Right atrium auricular region (tissue), 2 donors: ENCODE results near the gene SLC29A1. TPM values are rescaled to one million over a fixed set of nuclear protein-coding genes. Genes with fewer than 3 reads are reported as not detected.

Source experiments
- DNase-seq: peaks from one replicate; pipeline ENCODE4 v3.0.0-alpha.2; 2019; ENCODE audit warnings: low spot score
- H3K27ac ChIP-seq, 2 donors: fragments of 200-600 bp; sonication (generic); 1 replicate in 1 of 2; 2 replicates in 1 of 2; pipeline ENCODE4 v1.5.1; 2016 to 2019
- H3K27me3 ChIP-seq, 2 donors: fragments of 200-600 bp; sonication (generic); one replicate each; pipeline versions ENCODE4 v1.5.1 to v1.6.0; 2017 to 2019
- H3K36me3 ChIP-seq: fragments of 200-600 bp; sonication (generic); one replicate; pipeline ENCODE4 v1.5.1; 2016
- H3K4me1 ChIP-seq, 2 donors: fragments of 200-600 bp; sonication (generic); one replicate each; pipeline versions ENCODE4 v1.5.1 to v1.6.0; 2017 to 2019
- H3K4me3 ChIP-seq, 2 donors: fragments of 200-600 bp; sonication (generic); 1 replicate in 1 of 2; 2 replicates in 1 of 2; pipeline ENCODE4 v1.5.1; 2017 to 2019; ENCODE audit warnings: mild to moderate bottlenecking in 1 of 2, moderate library complexity in 1 of 2
- H3K9me3 ChIP-seq, 2 donors: fragments of 200-600 bp; sonication (generic); one replicate each; pipeline ENCODE4 v1.5.1; 2019
- total RNA-seq, 2 donors: library from RNA; depleted of rRNA; stranded (reverse); fragments of >200 nt; gene quantifications; one replicate each; pipeline ENCODE4 v1.1.0, GENCODE V29; 2016
- TF ChIP-seq, protein P1 (sequence below), 2 donors: fragments of 200-600 bp; sonication (generic); IDR thresholded peaks; one replicate each; pipeline ENCODE4 v1.5.1; 2019; ENCODE audit warnings: antibody characterized with exemption in 2 of 2

The SLC29A1 gene
- total RNA-seq, 2 donors from 2014 or later, result 105 to 256 TPM

DNA sequence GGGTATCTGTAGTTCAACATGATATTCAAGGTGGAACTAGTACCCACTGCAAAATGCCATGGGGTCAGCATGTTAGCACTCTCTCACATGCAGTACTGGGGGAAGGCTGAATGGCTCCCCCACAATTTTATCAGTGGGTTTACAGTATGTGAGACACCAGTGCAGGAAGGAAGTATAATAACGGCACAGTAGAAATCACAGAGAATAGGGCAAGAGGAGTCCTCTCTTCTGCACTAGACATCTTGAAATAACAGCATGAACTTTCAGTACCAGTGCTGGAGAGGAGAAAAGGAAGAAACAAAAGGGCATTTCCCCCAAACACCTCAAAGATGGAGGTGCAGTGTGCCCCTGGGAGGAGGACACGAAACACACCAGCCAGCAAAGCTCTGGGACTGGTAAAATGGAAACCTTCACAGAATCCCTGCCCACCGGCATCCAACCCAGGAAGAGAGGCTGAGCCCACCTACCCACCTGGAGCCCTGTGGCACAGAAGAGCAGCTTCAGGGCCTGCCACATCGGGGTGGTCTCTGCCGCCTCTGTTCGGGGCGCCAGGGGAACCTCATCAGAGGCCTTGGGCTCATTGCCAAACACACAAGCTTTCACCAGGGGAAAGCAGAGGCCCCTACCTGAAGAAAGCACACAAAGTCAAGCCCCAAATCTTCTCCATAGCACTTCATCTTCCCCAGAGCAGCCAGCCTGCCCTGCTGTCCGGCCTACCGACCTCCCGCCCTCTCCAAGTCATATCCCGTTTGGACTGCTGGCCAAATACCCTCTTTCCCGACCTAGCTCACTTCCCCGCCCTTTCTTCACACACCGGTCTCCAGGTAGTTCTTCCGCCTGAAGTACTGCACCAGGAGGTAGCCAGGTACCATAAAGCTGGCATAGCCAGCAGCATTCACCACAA is 32.7 kb downstream of the SLC29A1 start:
- peak overlapping the region; percentile 85 to 88 for H3K4me3 ChIP-seq
- TF ChIP-seq, protein P1, sequence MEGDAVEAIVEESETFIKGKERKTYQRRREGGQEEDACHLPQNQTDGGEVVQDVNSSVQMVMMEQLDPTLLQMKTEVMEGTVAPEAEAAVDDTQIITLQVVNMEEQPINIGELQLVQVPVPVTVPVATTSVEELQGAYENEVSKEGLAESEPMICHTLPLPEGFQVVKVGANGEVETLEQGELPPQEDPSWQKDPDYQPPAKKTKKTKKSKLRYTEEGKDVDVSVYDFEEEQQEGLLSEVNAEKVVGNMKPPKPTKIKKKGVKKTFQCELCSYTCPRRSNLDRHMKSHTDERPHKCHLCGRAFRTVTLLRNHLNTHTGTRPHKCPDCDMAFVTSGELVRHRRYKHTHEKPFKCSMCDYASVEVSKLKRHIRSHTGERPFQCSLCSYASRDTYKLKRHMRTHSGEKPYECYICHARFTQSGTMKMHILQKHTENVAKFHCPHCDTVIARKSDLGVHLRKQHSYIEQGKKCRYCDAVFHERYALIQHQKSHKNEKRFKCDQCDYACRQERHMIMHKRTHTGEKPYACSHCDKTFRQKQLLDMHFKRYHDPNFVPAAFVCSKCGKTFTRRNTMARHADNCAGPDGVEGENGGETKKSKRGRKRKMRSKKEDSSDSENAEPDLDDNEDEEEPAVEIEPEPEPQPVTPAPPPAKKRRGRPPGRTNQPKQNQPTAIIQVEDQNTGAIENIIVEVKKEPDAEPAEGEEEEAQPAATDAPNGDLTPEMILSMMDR (IDR thresholded peaks at IDR 0.05), result no peak
- DNase-seq, result no peak
- no peaks in the 10 kb centered on the region for H3K27me3 ChIP-seq
- peaks cover 44% of the 10 kb centered on the region for H3K36me3 ChIP-seq
- H3K9me3 ChIP-seq, result no peaks in the 10 kb centered on the region
- H3K4me1 ChIP-seq, result peaks cover 0 to 21% of the 10 kb centered on the region in 2 donors
- peak overlapping the region; percentile 93 to 94 for H3K27ac ChIP-seq

DNA sequence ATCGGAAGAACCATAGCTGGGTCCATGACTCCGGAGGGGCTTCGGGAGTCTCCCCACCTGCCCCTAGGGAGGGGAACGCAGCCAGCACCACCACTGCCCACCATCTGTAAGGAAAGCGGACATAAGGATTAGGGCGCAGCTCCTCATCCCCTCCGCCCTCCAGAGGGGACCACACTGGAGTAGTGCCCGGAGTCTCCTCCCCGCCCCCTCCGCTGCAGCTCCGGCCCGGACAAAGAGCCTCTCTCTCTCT is 33.3 kb downstream of the SLC29A1 start:
- no peaks in the 10 kb centered on the region for H3K9me3 ChIP-seq
- H3K27ac ChIP-seq, result peak overlapping the region; percentile 93 to 94
- peaks cover 38% of the 10 kb centered on the region for H3K36me3 ChIP-seq
- no peaks in the 10 kb centered on the region for H3K27me3 ChIP-seq
- H3K4me1 ChIP-seq, result peaks cover 0 to 20% of the 10 kb centered on the region in 2 donors
- no peak for DNase-seq
- peak overlapping the region; percentile 85 to 88 for H3K4me3 ChIP-seq
- TF ChIP-seq, protein P1 (IDR thresholded peaks at IDR 0.05), result no peak

DNA sequence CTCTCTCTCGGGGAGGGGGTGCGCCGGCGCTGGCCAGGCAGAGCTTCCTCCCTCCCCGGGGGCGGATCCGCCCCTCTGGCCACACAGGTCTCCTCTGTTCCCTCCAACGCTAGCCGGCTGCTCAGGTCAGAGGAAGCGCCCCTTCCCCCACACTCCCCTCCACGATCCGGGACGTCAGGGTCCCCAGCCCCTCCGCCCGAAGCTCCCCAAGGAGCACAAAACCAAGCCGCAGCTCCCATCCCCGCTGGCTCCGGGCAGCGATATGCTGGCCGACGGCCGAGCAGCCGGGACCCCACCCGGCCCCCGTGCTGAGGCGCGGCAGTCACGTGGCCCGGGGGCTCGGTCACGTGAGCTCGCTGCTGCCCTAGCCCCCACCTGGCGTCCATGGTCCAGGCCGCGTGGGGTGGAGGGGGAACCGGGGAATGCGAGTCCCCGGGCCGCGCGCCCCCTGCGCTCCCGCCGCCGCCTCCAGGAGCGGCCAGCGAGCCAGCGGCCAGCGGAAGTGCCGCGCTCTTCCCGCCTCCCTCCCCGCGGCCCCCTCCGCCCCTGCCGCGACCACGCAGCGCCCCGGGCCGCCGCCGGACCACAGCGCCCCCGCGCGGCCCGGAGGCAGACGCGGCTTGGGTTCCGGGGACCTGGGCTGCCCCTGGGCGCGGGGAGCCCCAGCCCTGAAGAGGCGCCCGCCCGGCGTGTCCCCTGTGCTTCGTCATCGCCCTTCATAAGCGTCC is 33.8 kb downstream of the SLC29A1 start, which contains the start of gene SLC35B2:
Gene SLC35B2 (minus strand): TSS at position 504 of the 728 bp plus-strand sequence. CDS start 118 bp downstream, at position 386.
- H3K27ac ChIP-seq, result peak within 1 kb of the TSS; percentile 93 to 94
- no peaks in the 10 kb centered on the region for H3K9me3 ChIP-seq
- H3K27me3 ChIP-seq, result no peaks in the 10 kb centered on the region
- peaks cover 0 to 20% of the 10 kb centered on the region in 2 donors for H3K4me1 ChIP-seq
- no peak for DNase-seq
- peak within 1 kb of the TSS; percentile 85 to 88 for H3K4me3 ChIP-seq
- H3K36me3 ChIP-seq, result peaks cover 33% of the 10 kb centered on the region
- TF ChIP-seq, protein P1 (IDR thresholded peaks at IDR 0.05), result peak; percentile 81 to 95

DNA sequence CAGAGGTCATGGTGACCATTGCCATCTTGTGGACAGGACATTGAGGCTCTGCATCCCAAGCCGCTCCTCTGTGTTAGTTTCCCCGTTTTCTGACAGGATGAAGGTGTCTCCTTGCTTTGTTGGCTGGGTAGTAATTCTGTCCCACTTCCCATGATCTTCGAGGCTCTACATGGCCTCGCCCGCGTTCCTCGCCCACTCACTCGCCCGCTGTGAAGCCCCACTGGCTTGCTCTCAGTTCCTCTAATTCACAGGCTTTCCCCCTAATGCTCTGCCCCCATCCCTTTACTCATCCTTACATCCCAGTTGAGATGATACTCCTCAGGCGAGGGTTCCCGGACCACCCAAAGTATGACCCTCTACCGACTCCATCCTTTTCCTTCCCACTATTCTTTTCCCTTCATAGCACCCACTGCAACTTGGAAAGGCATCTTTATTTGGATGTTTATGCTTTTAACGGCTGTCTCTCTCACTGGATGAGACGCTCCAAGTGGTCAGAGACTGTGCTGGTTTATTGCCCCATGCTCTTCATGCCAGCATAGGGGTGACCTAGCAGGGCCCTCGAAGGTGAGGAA is 34.4 kb downstream of the SLC29A1 start:
- DNase-seq, result no peak
- Histone ChIP-seq H3K27ac (peak overlapping the region; percentile 93 to 94), H3K27me3 (no peaks in the 10 kb centered on the region), H3K4me1 (peaks cover 0 to 26% of the 10 kb centered on the region in 2 donors), H3K36me3 (peaks cover 27% of the 10 kb centered on the region), H3K9me3 (no peaks in the 10 kb centered on the region), H3K4me3 (peak overlapping the region; percentile 85 to 88)
- TF ChIP-seq, protein P1 (IDR thresholded peaks at IDR 0.05), result peak in 1 of 2 donors; percentile 2

DNA sequence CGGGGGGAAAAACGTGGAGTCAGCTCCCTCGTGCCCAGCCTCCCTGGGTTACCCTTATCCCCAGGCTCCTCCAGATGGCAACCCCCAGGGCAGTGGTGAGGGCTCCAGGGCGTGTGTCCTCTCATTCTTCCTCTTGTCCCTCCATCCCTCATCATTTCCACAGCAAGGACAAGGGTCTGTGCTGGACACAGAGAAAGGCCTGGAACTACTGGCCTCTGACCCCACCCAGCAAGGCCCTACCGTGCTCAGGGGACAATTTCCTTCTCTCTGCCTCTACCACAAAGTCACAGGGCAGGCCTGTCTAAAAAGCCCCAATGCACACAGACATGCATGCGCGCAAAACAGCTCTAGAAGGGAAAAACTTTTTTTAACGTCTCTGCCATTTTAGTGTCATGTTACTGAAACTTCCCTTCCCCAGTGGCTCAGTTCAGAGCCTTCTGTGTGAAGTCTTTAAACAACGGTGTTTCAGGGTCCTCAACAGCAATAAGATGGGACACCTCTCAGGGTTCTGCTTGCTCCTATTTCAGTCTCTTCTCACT is 35.0 kb downstream of the SLC29A1 start:
- DNase-seq, result no peak

More for the DNA sequence above, 35.0 kb downstream of the SLC29A1 start:
- H3K9me3 ChIP-seq, result no peaks in the 10 kb centered on the region
- TF ChIP-seq, protein P1 (IDR thresholded peaks at IDR 0.05), result no peak
- H3K4me3 ChIP-seq, result no peak overlapping the region
- H3K4me1 ChIP-seq, result peaks cover 0 to 32% of the 10 kb centered on the region in 2 donors
- no peak overlapping the region for H3K27ac ChIP-seq
- H3K36me3 ChIP-seq, result peaks cover 21% of the 10 kb centered on the region
- H3K27me3 ChIP-seq, result no peaks in the 10 kb centered on the region
